Measurements from ENCODE around the gene TGFB2.

DNA sequence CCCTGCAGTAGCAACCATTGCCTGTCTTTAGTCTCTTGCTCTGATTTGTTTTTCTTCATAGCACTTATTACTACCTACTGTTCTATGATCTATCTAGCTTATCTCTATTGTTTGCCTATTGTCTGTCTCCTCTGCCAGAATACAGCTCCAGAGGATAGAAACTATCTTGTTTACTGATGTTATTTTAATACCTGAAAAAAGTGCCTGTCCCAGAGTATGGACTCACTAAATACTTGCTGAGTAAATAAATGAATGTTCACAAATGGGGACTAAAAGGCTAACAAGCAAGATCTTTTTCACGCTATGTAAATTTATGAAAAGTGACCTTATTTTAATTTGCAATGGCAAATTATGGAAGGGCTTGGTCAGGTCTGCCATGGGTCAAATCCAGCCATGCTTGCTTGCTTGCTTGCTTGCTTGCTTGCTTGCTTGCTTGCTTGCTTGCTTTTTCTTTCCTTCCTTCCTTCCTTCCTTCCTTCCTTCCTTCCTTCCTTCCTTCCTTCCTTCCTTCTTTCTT, 145.3 kb downstream of the TGFB2 start:
- TF ChIP-seq POLR2A (IDR thresholded peaks at IDR 0.05) (no peak), POLR2AphosphoS5 (IDR thresholded peaks at IDR 0.05) (no peak)

Measured in stomach (tissue), 4 donors.